Activated B cell treated with CpG ODN at 0.5 μM for 24 hours (primary cell): ENCODE data around the gene CD151. TPM values are rescaled to one million over a fixed set of nuclear protein-coding genes. Genes with fewer than 3 reads are reported as not detected.

ENCODE experiments used
- ATAC-seq: fragments of 200-7000 bp; cut with Tn5 transposase; one replicate; pipeline ENCODE4 v1.10.0; 2021; ENCODE audit warnings: low read depth, mild to moderate bottlenecking, moderate library complexity
- CTCF ChIA-PET: fragments of 350-600 bp; sonication (Branson Sonifier 250); formaldehyde crosslinking; loops from one replicate; lab custom pipeline; 2021; ENCODE audit warnings: antibody characterized with exemption; lab: Charles Lee
- POLR2A ChIA-PET: fragments of 350-600 bp; sonication (Branson Sonifier 250); formaldehyde crosslinking; loops from one replicate; lab custom pipeline; 2021; ENCODE audit warnings: antibody characterized with exemption; lab: Charles Lee
- DNase-seq: peaks from one replicate; pipeline ENCODE4 v3.0.0; 2022
- H3K27ac Mint-ChIP-seq: one replicate; pipeline ENCODE4 v1.8.0; 2020; ENCODE audit warnings: mixed read lengths
- H3K27me3 Mint-ChIP-seq: one replicate; pipeline ENCODE4 v1.8.0; 2021; ENCODE audit warnings: mixed read lengths
- H3K36me3 Mint-ChIP-seq: one replicate; pipeline ENCODE4 v1.8.0; 2021; ENCODE audit warnings: low read depth, mixed read lengths
- H3K4me1 Mint-ChIP-seq: one replicate; pipeline ENCODE4 v1.8.0; 2021; ENCODE audit warnings: mixed read lengths
- H3K4me3 Mint-ChIP-seq: one replicate; pipeline ENCODE4 v1.8.0; 2020; ENCODE audit warnings: mild to moderate bottlenecking, mixed read lengths
- H3K9me3 Mint-ChIP-seq: one replicate; pipeline ENCODE4 v1.8.0; 2020; ENCODE audit warnings: mixed read lengths
- CTCF ChIP-seq: fragments of 200-600 bp; IDR thresholded peaks from one replicate; pipeline ENCODE4 v1.8.0; 2022; ENCODE audit warnings: antibody characterized with exemption, mild to moderate bottlenecking
- intact Hi-C: fragments of 100-400 bp; cut with micrococcal nuclease; formaldehyde crosslinking; loops from one replicate; pipeline ENCODE4 v1.15.1; 2024
- total RNA-seq: library from RNA; stranded (reverse); gene quantifications from 2 replicates; pipeline ENCODE4 v1.2.3, GENCODE V29; 2022

The CD151 gene
- total RNA-seq, 1 donor from 2014 or later, result 14.4 TPM

DNA sequence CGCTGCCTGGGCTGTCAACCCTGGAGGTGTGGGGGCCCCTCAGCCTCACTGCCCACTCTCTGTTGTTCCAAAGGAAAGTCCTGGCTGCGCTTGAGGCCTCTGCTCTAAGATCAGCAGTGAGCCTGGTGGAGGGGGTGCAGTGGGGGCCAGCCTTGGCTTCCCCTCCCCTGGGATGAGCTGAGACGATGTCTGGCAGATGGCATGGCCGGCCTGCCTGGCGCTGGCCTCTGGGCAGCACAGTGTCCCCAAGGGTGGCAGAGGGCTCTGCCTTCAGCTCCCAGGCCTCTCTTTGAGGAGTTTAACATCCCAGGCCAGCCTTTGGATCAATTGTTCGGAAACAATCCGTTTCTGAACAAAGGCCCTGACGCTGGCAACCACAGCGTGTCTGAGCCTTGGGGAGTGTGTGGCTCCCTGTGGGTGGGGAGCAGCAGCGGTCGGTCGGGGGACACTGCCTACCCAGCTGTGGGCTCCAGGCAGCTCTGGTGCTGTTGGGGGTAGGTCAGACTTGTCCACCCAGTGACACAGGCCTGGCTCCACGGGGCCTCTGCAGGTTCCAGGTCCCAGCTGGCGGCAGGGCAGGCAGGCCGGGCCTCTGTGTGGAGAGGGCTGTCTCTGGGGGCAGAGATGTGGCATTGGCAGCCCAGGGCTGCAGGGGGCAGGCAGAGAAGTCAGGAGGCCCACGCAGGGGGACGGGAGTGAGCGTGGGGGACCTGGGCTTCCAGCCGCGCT, 22.0 kb downstream of the CD151 start:
- ATAC-seq (no peak), DNase-seq (no peak)
- H3K4me3 Mint-ChIP-seq, result no peak overlapping the region
- ChIA-PET CTCF (no interaction called here), POLR2A (interaction anchor here (0.6 kb wide), 1 partner anchor 64 kb away, joined by 3 read pairs; no protein-coding TSS in a partner anchor)
- H3K27me3 Mint-ChIP-seq, result no peaks in the 10 kb centered on the region
- no peak overlapping the region for H3K27ac Mint-ChIP-seq
- no peaks in the 10 kb centered on the region for H3K9me3 Mint-ChIP-seq
- intact Hi-C loops, result no loop called here
- H3K36me3 Mint-ChIP-seq, result no peaks in the 10 kb centered on the region
- H3K4me1 Mint-ChIP-seq, result no peaks in the 10 kb centered on the region
- no peak for TF ChIP-seq CTCF

GRCh38 chr11:855330-855674, 22.6 kb downstream of the CD151 start:
- Mint-ChIP-seq H3K4me1 (no peaks in the 10 kb centered on the region), H3K4me3 (no peak overlapping the region), H3K27ac (no peak overlapping the region), H3K36me3 (no peaks in the 10 kb centered on the region), H3K27me3 (no peaks in the 10 kb centered on the region), H3K9me3 (no peaks in the 10 kb centered on the region)
- ATAC-seq (no peak), DNase-seq (no peak)
- CTCF ChIA-PET, result no interaction called here
- TF ChIP-seq CTCF, result no peak
- POLR2A ChIA-PET, result no interaction called here
- intact Hi-C loops, result no loop called here

GRCh38 chr11:855796-856195, 23.0 kb downstream of the CD151 start:
- ChIA-PET CTCF (no interaction called here), POLR2A (no interaction called here)

GRCh38 chr11:856397-856796, 23.6 kb downstream of the CD151 start:
- Mint-ChIP-seq H3K27me3 (no peaks in the 10 kb centered on the region), H3K27ac (no peak overlapping the region), H3K9me3 (no peaks in the 10 kb centered on the region), H3K36me3 (no peaks in the 10 kb centered on the region), H3K4me3 (no peak overlapping the region), H3K4me1 (no peaks in the 10 kb centered on the region)
- intact Hi-C loops, result no loop called here
- DNase-seq, result no peak
- CTCF ChIA-PET, result no interaction called here
- no peak for TF ChIP-seq CTCF
- no peak for ATAC-seq
- POLR2A ChIA-PET, result no interaction called here

More at GRCh38 chr11:855796-856195, 23.0 kb downstream of the CD151 start:
- Mint-ChIP-seq H3K27me3 (no peaks in the 10 kb centered on the region), H3K4me1 (no peaks in the 10 kb centered on the region), H3K36me3 (no peaks in the 10 kb centered on the region), H3K9me3 (no peaks in the 10 kb centered on the region), H3K4me3 (no peak overlapping the region), H3K27ac (no peak overlapping the region)
- TF ChIP-seq CTCF, result no peak
- no peak for DNase-seq
- ATAC-seq, result no peak
- intact Hi-C loops, result no loop called here

DNA sequence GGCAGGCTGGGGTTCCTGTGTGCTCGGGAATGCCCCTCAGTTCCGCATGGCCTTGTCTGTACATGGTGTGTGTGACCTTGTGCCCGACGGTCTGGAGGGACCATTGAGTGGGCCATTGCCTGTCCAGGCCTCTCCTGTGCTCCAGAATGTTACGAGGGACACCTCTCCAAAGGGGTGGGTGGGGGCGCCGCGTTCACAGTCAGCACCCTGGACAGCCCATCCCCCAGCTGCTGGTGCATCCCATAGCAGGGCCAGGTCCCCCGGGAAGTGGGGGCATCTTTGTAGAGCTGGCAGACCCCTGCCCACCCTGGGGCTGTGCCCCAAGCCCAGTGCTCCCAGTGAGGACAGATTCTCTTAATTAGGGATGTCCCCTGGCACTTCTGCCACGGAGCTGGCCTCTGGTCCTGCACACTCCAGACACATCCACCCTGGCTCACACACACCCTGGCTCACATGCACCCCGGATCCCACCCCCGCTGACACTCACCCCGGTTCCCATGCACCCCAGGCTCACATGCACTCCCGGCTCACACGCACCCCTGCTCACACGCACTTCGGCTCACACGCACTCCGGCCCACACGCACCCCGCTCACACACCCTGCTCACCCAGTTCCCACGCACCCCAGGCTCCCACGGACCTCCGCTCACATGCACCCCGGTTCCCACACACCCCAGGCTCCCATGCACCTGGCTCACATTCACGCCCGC, 25.5 kb downstream of the CD151 start:
- ATAC-seq, result no peak
- CTCF ChIA-PET, result no interaction called here

More for the DNA sequence above, 25.5 kb downstream of the CD151 start:
- Mint-ChIP-seq H3K9me3 (no peaks in the 10 kb centered on the region), H3K4me3 (no peak overlapping the region), H3K4me1 (no peaks in the 10 kb centered on the region), H3K36me3 (no peaks in the 10 kb centered on the region), H3K27ac (no peak overlapping the region), H3K27me3 (no peaks in the 10 kb centered on the region)
- POLR2A ChIA-PET, result no interaction called here
- intact Hi-C loops, result no loop called here
- TF ChIP-seq CTCF, result no peak
- no peak for DNase-seq
